Neural progenitor cell (in vitro differentiated cells): Measurements from ENCODE around the gene CROCC2. TPM values are rescaled to one million over a fixed set of nuclear protein-coding genes. Genes with fewer than 3 reads are reported as not detected.

Experiments used
- DNase-seq: peaks from one replicate; pipeline ENCODE4 v3.0.0-alpha.2; 2016; ENCODE audit warnings: low spot score
- H2AFZ ChIP-seq: fragments of 200-600 bp; sonication (generic); replicated peaks from 2 replicates; pipeline ENCODE4 v1.6.1; 2016; ENCODE audit warnings: antibody characterized with exemption
- H3F3A ChIP-seq: fragments of 200-600 bp; sonication (generic); 2 replicates; pipeline ENCODE4 v1.6.1; 2016; ENCODE audit warnings: antibody characterized with exemption, low read depth
- H3K27ac ChIP-seq: fragments of 200-600 bp; sonication (generic); 2 replicates; pipeline ENCODE4 v1.5.1; 2016; ENCODE audit warnings: mild to moderate bottlenecking
- H3K27me3 ChIP-seq: fragments of 200-600 bp; sonication (generic); 2 replicates; pipeline ENCODE4 v1.6.1; 2016; ENCODE audit warnings: mild to moderate bottlenecking, moderate library complexity
- H3K36me3 ChIP-seq: fragments of 200-600 bp; sonication (generic); 2 replicates; pipeline ENCODE4 v1.5.1; 2016
- H3K4me1 ChIP-seq: fragments of 200-600 bp; sonication (generic); 2 replicates; pipeline ENCODE4 v1.6.1; 2016; ENCODE audit warnings: mixed run types
- H3K4me2 ChIP-seq: fragments of 200-600 bp; sonication (generic); 2 replicates; pipeline ENCODE4 v1.6.1; 2016
- H3K4me3 ChIP-seq: fragments of 200-600 bp; sonication (generic); 2 replicates; pipeline ENCODE4 v1.5.1; 2016
- H3K79me2 ChIP-seq: fragments of 200-600 bp; sonication (generic); 2 replicates; pipeline ENCODE4 v1.6.1; 2016; ENCODE audit warnings: low read depth
- H3K9ac ChIP-seq: fragments of 200-600 bp; sonication (generic); 2 replicates; pipeline ENCODE4 v1.6.1; 2016
- H3K9me3 ChIP-seq: fragments of 200-600 bp; sonication (generic); 2 replicates; pipeline ENCODE4 v1.5.1; 2016; ENCODE audit warnings: low read depth
- H4K20me1 ChIP-seq: fragments of 200-600 bp; sonication (generic); 2 replicates; pipeline ENCODE4 v1.6.1; 2016; ENCODE audit warnings: low read depth
- H3K27ac Mint-ChIP-seq: 3 replicates; pipeline ENCODE4 v1.8.0; 2021; ENCODE audit warnings: mixed read lengths
- H3K27me3 Mint-ChIP-seq: 2 replicates; pipeline ENCODE4 v1.8.0; 2022; ENCODE audit warnings: low read depth, mild to moderate bottlenecking, inconsistent platforms, moderate library complexity, mixed read lengths; ENCODE audit not compliant: insufficient read depth
- H3K36me3 Mint-ChIP-seq: 3 replicates; pipeline ENCODE4 v1.8.0; 2021; ENCODE audit warnings: mixed read lengths
- H3K4me1 Mint-ChIP-seq: 3 replicates; pipeline ENCODE4 v1.8.0; 2021; ENCODE audit warnings: mixed read lengths
- H3K4me3 Mint-ChIP-seq: 3 replicates; pipeline ENCODE4 v1.8.0; 2021; ENCODE audit warnings: mild to moderate bottlenecking, moderate library complexity, mixed read lengths
- H3K9me3 Mint-ChIP-seq: 3 replicates; pipeline ENCODE4 v1.8.0; 2020; ENCODE audit warnings: mixed read lengths
- EZH2 ChIP-seq: fragments of 200-600 bp; sonication (generic); IDR thresholded peaks from 2 replicates; pipeline ENCODE4 v1.6.1; 2017; ENCODE audit warnings: antibody characterized with exemption, mild to moderate bottlenecking, moderate library complexity
- EZH2phosphoT487 ChIP-seq: fragments of 200-600 bp; sonication (generic); IDR thresholded peaks from 2 replicates; pipeline ENCODE4 v1.6.1; 2017; ENCODE audit warnings: antibody characterized with exemption
- total RNA-seq: library from RNA; depleted of rRNA; stranded (reverse); fragments of >200 nt; gene quantifications from 2 replicates; pipeline ENCODE4 v1.2.3, GENCODE V29; 2015; ENCODE audit warnings: low replicate concordance
- TF ChIP-seq, protein P1 (sequence below): fragments of 200-600 bp; sonication (generic); IDR thresholded peaks from 2 replicates; pipeline ENCODE4 v1.5.1; 2017; ENCODE audit warnings: antibody characterized with exemption, mild to moderate bottlenecking

CROCC2 gene
- total RNA-seq, 1 donor from 2014 or later, result not detected

GRCh38 chr2:240888130-240888889 lies 17.8 kb upstream of the CROCC2 start:
- Mint-ChIP-seq H3K36me3 (no peaks in the 10 kb centered on the region), H3K27me3 (peaks cover 5% of the 10 kb centered on the region), H3K27ac (no peak overlapping the region), H3K4me3 (no peak overlapping the region), H3K4me1 (no peaks in the 10 kb centered on the region), H3K9me3 (no peaks in the 10 kb centered on the region)
- Histone ChIP-seq H3K4me3 (no peak overlapping the region), H3F3A (no peaks in the 10 kb centered on the region), H3K9me3 (no peaks in the 10 kb centered on the region), H3K27ac (no peak overlapping the region), H3K9ac (no peak overlapping the region), H3K79me2 (no peaks in the 10 kb centered on the region), H3K36me3 (no peaks in the 10 kb centered on the region), H2AFZ (no peak overlapping the region), H4K20me1 (no peaks in the 10 kb centered on the region), H3K27me3 (no peaks in the 10 kb centered on the region), H3K4me2 (no peak overlapping the region), H3K4me1 (no peaks in the 10 kb centered on the region)
- TF ChIP-seq, protein P1, sequence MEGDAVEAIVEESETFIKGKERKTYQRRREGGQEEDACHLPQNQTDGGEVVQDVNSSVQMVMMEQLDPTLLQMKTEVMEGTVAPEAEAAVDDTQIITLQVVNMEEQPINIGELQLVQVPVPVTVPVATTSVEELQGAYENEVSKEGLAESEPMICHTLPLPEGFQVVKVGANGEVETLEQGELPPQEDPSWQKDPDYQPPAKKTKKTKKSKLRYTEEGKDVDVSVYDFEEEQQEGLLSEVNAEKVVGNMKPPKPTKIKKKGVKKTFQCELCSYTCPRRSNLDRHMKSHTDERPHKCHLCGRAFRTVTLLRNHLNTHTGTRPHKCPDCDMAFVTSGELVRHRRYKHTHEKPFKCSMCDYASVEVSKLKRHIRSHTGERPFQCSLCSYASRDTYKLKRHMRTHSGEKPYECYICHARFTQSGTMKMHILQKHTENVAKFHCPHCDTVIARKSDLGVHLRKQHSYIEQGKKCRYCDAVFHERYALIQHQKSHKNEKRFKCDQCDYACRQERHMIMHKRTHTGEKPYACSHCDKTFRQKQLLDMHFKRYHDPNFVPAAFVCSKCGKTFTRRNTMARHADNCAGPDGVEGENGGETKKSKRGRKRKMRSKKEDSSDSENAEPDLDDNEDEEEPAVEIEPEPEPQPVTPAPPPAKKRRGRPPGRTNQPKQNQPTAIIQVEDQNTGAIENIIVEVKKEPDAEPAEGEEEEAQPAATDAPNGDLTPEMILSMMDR, result no peak
- TF ChIP-seq EZH2 (no peak), EZH2phosphoT487 (no peak)
- no peak for DNase-seq

GRCh38 chr2:240888890-240889573 lies 17.1 kb upstream of the CROCC2 start:
- no peak for TF ChIP-seq EZH2phosphoT487
- no peaks in the 10 kb centered on the region for H3F3A ChIP-seq
- no peaks in the 10 kb centered on the region for H3K27me3 ChIP-seq
- no peak overlapping the region for H3K4me2 ChIP-seq
- DNase-seq, result no peak
- Mint-ChIP-seq H3K27me3 (peaks cover 4% of the 10 kb centered on the region), H3K36me3 (no peaks in the 10 kb centered on the region), H3K9me3 (no peaks in the 10 kb centered on the region), H3K4me1 (peaks cover 4% of the 10 kb centered on the region), H3K27ac (no peak overlapping the region), H3K4me3 (no peak overlapping the region)
- H3K4me3 ChIP-seq, result no peak overlapping the region
- H3K79me2 ChIP-seq, result no peaks in the 10 kb centered on the region
- no peak overlapping the region for H3K9ac ChIP-seq
- H3K36me3 ChIP-seq, result no peaks in the 10 kb centered on the region
- H4K20me1 ChIP-seq, result no peaks in the 10 kb centered on the region
- H2AFZ ChIP-seq, result no peak overlapping the region
- H3K9me3 ChIP-seq, result no peaks in the 10 kb centered on the region
- H3K4me1 ChIP-seq, result no peaks in the 10 kb centered on the region
- H3K27ac ChIP-seq, result no peak overlapping the region

GRCh38 chr2:240889601-240890560 lies 16.3 kb upstream of the CROCC2 start:
- H3K27ac ChIP-seq, result no peak overlapping the region
- H3K27me3 ChIP-seq, result no peaks in the 10 kb centered on the region
- H3K27ac Mint-ChIP-seq, result no peak overlapping the region
- TF ChIP-seq EZH2 (no peak), EZH2phosphoT487 (no peak)
- TF ChIP-seq, protein P1, result no peak
- H3K9ac ChIP-seq, result no peak overlapping the region
- H3K4me3 ChIP-seq, result no peak overlapping the region
- peaks cover 4% of the 10 kb centered on the region for H3K4me1 Mint-ChIP-seq
- no peaks in the 10 kb centered on the region for H3K36me3 Mint-ChIP-seq
- H3K9me3 ChIP-seq, result no peaks in the 10 kb centered on the region
- no peak overlapping the region for H3K4me2 ChIP-seq
- no peak overlapping the region for H2AFZ ChIP-seq
- H3K4me3 Mint-ChIP-seq, result no peak overlapping the region
- no peaks in the 10 kb centered on the region for H3K9me3 Mint-ChIP-seq
- peaks cover 2% of the 10 kb centered on the region for H3K27me3 Mint-ChIP-seq
- no peaks in the 10 kb centered on the region for H3K4me1 ChIP-seq
- H3K79me2 ChIP-seq, result no peaks in the 10 kb centered on the region
- H3K36me3 ChIP-seq, result no peaks in the 10 kb centered on the region
- no peak for DNase-seq
- H3F3A ChIP-seq, result no peaks in the 10 kb centered on the region
- no peaks in the 10 kb centered on the region for H4K20me1 ChIP-seq
